ENCODE results near the gene MYO5A.

GRCh38 chr15:52421029-52421428 lies 107.7 kb downstream of the MYO5A start:
- TF ChIP-seq CTCF (optimal IDR thresholded peaks at IDR 0.05 in 1 of 3, IDR thresholded peaks at IDR 0.05 in 1 of 3, conservative IDR thresholded peaks at IDR 0.05 in 1 of 3; ENCODE audit: extremely low read depth in 1 of 3, insufficient read depth in 2 of 3, low read length in 3 of 3) (no peak), EZH2 (IDR thresholded peaks at IDR 0.05; ENCODE audit: low read length) (no peak)
